Stimulated activated naive CD8-positive, alpha-beta T cell treated with anti-CD3 and anti-CD28 coated beads, Interleukin-15, amount 100 ng/mL, for 72 hours (primary cell): ENCODE results near the gene SCG5.

ENCODE experiments used
- ATAC-seq: fragments of 150-1000 bp; cut with Tn5 transposase; 2 replicates; pipeline ENCODE4 v1.10.0; 2021; ENCODE audit warnings: mild to moderate bottlenecking, moderate library complexity
- DNase-seq, 2 donors: peaks; one replicate each; pipeline ENCODE4 v3.0.0; 2021 to 2022
- H3K27ac Mint-ChIP-seq, 2 donors: one replicate each; pipeline ENCODE4 v1.8.0; 2022; ENCODE audit warnings: mild to moderate bottlenecking in 2 of 2, mixed read lengths in 2 of 2, moderate library complexity in 2 of 2
- H3K27me3 Mint-ChIP-seq: one replicate; pipeline ENCODE4 v1.8.0; 2022; ENCODE audit warnings: mixed read lengths
- H3K4me1 Mint-ChIP-seq: one replicate; pipeline ENCODE4 v1.8.0; 2022; ENCODE audit warnings: mild to moderate bottlenecking, mixed read lengths
- H3K4me3 Mint-ChIP-seq, 2 donors: one replicate each; pipeline ENCODE4 v1.8.0; 2022; ENCODE audit warnings: mild to moderate bottlenecking in 2 of 2, mixed read lengths in 2 of 2, moderate library complexity in 1 of 2
- H3K9me3 Mint-ChIP-seq, 2 donors: one replicate each; pipeline ENCODE4 v1.8.0; 2022; ENCODE audit warnings: mixed read lengths in 2 of 2

Gene SCG5

GRCh38 chr15:32722136-32722535 lies 80.6 kb downstream of the SCG5 start:
- H3K9me3 Mint-ChIP-seq: peaks cover 0 to 8% of the 10 kb centered on the region in 2 donors
- no peak overlapping the region for H3K4me3 Mint-ChIP-seq
- DNase-seq (no peak), ATAC-seq (no peak)
- H3K4me1 Mint-ChIP-seq: peaks cover 40% of the 10 kb centered on the region
- H3K27me3 Mint-ChIP-seq: peaks cover 94% of the 10 kb centered on the region
- H3K27ac Mint-ChIP-seq: no peak overlapping the region

- H3K4me1 Mint-ChIP-seq: peaks cover 29% of the 10 kb centered on the region
- ATAC-seq (peak; percentile 98), DNase-seq (peak; percentile 7 to 45)
- no peak overlapping the region for H3K27ac Mint-ChIP-seq
- peaks cover 0 to 8% of the 10 kb centered on the region in 2 donors for H3K9me3 Mint-ChIP-seq
- H3K4me3 Mint-ChIP-seq: peak overlapping the region in 1 of 2 donors; percentile 17
- H3K27me3 Mint-ChIP-seq: peaks cover 90% of the 10 kb centered on the region
Observed at GRCh38 chr15:32723171-32723948, 81.8 kb downstream of the SCG5 start.

- Mint-ChIP-seq H3K9me3 (peaks cover 0 to 8% of the 10 kb centered on the region in 2 donors), H3K4me3 (no peak overlapping the region), H3K4me1 (peaks cover 11% of the 10 kb centered on the region), H3K27ac (no peak overlapping the region), H3K27me3 (peaks cover 86% of the 10 kb centered on the region)
- peak; percentile 48 for ATAC-seq
- no peak for DNase-seq
Observed at GRCh38 chr15:32729700-32730395, 88.3 kb downstream of the SCG5 start.

GRCh38 chr15:32730677-32731654 lies 89.5 kb downstream of the SCG5 start:
- H3K4me1 Mint-ChIP-seq: peaks cover 11% of the 10 kb centered on the region
- no peak overlapping the region for H3K27ac Mint-ChIP-seq
- H3K27me3 Mint-ChIP-seq: peaks cover 85% of the 10 kb centered on the region
- peak overlapping the region in 1 of 2 donors; percentile 24 for H3K4me3 Mint-ChIP-seq
- ATAC-seq (no peak), DNase-seq (no peak)
- H3K9me3 Mint-ChIP-seq: peaks cover 0 to 7% of the 10 kb centered on the region in 2 donors

- ATAC-seq: no peak
- no peak for DNase-seq
- H3K4me1 Mint-ChIP-seq: peaks cover 11% of the 10 kb centered on the region
- no peaks in the 10 kb centered on the region for H3K9me3 Mint-ChIP-seq
- H3K27me3 Mint-ChIP-seq: peaks cover 78% of the 10 kb centered on the region
- no peak overlapping the region for H3K27ac Mint-ChIP-seq
- no peak overlapping the region for H3K4me3 Mint-ChIP-seq
Observed at GRCh38 chr15:32732574-32733157, 91.2 kb downstream of the SCG5 start.

GRCh38 chr15:32733281-32733680 lies 91.8 kb downstream of the SCG5 start:
- no peak overlapping the region for H3K27ac Mint-ChIP-seq
- no peak overlapping the region for H3K4me3 Mint-ChIP-seq
- DNase-seq: no peak
- H3K9me3 Mint-ChIP-seq: no peaks in the 10 kb centered on the region
- H3K27me3 Mint-ChIP-seq: peaks cover 76% of the 10 kb centered on the region
- peaks cover 11% of the 10 kb centered on the region for H3K4me1 Mint-ChIP-seq
- no peak for ATAC-seq

GRCh38 chr15:32735989-32736700 lies 94.6 kb downstream of the SCG5 start:
- Mint-ChIP-seq H3K9me3 (peaks cover 5 to 13% of the 10 kb centered on the region in 2 donors), H3K27ac (no peak overlapping the region), H3K4me3 (no peak overlapping the region), H3K27me3 (peaks cover 52% of the 10 kb centered on the region), H3K4me1 (peaks cover 4% of the 10 kb centered on the region)
- ATAC-seq: no peak
- DNase-seq: no peak

- H3K4me1 Mint-ChIP-seq: no peaks in the 10 kb centered on the region
- H3K27ac Mint-ChIP-seq: no peak overlapping the region
- ATAC-seq (no peak), DNase-seq (no peak)
- H3K9me3 Mint-ChIP-seq: peaks cover 5 to 13% of the 10 kb centered on the region in 2 donors
- H3K4me3 Mint-ChIP-seq: no peak overlapping the region
- H3K27me3 Mint-ChIP-seq: peaks cover 47% of the 10 kb centered on the region
Observed at GRCh38 chr15:32736701-32737061, 95.2 kb downstream of the SCG5 start.

GRCh38 chr15:32737304-32737703 lies 95.8 kb downstream of the SCG5 start:
- ATAC-seq: no peak
- H3K9me3 Mint-ChIP-seq: peaks cover 5 to 13% of the 10 kb centered on the region in 2 donors
- no peak overlapping the region for H3K4me3 Mint-ChIP-seq
- H3K27me3 Mint-ChIP-seq: peaks cover 44% of the 10 kb centered on the region
- H3K4me1 Mint-ChIP-seq: no peaks in the 10 kb centered on the region
- DNase-seq: no peak
- H3K27ac Mint-ChIP-seq: no peak overlapping the region

GRCh38 chr15:32738666-32739065 lies 97.2 kb downstream of the SCG5 start:
- no peak for ATAC-seq

GRCh38 chr15:32739522-32740063 lies 98.1 kb downstream of the SCG5 start:
- peaks cover 35% of the 10 kb centered on the region for H3K27me3 Mint-ChIP-seq
- no peak for ATAC-seq
- H3K27ac Mint-ChIP-seq: no peak overlapping the region
- H3K4me3 Mint-ChIP-seq: no peak overlapping the region
- DNase-seq: no peak
- no peaks in the 10 kb centered on the region for H3K4me1 Mint-ChIP-seq
- H3K9me3 Mint-ChIP-seq: peaks cover 5 to 13% of the 10 kb centered on the region in 2 donors

More at GRCh38 chr15:32738666-32739065, 97.2 kb downstream of the SCG5 start:
- peaks cover 5 to 13% of the 10 kb centered on the region in 2 donors for H3K9me3 Mint-ChIP-seq
- DNase-seq: no peak
- H3K27ac Mint-ChIP-seq: no peak overlapping the region
- H3K27me3 Mint-ChIP-seq: peaks cover 42% of the 10 kb centered on the region
- H3K4me1 Mint-ChIP-seq: no peaks in the 10 kb centered on the region
- H3K4me3 Mint-ChIP-seq: no peak overlapping the region

GRCh38 chr15:32743411-32744140 lies 102.1 kb downstream of the SCG5 start:
- DNase-seq (no peak), ATAC-seq (no peak)
- H3K27me3 Mint-ChIP-seq: peaks cover 35% of the 10 kb centered on the region
- H3K4me1 Mint-ChIP-seq: no peaks in the 10 kb centered on the region
- H3K9me3 Mint-ChIP-seq: peaks cover 5 to 13% of the 10 kb centered on the region in 2 donors
- H3K4me3 Mint-ChIP-seq: no peak overlapping the region
- no peak overlapping the region for H3K27ac Mint-ChIP-seq

- H3K27ac Mint-ChIP-seq: no peak overlapping the region
- no peak for DNase-seq
- no peak overlapping the region for H3K4me3 Mint-ChIP-seq
- H3K9me3 Mint-ChIP-seq: no peaks in the 10 kb centered on the region
- H3K4me1 Mint-ChIP-seq: no peaks in the 10 kb centered on the region
- peaks cover 37% of the 10 kb centered on the region for H3K27me3 Mint-ChIP-seq
- no peak for ATAC-seq
Observed at GRCh38 chr15:32746116-32746857, 104.8 kb downstream of the SCG5 start.
